Measurements from ENCODE around the gene CACNA1S.

GRCh38 chr1:201069636-201070035 lies 42.6 kb downstream of the CACNA1S start:
- no peak for TF ChIP-seq CTCF (IDR thresholded peaks at IDR 0.05 in 8 of 11, conservative IDR thresholded peaks at IDR 0.05 in 3 of 11)
- TF ChIP-seq POLR2A (IDR thresholded peaks at IDR 0.05): no peak
